PFSK-1 (cell line): ENCODE data around the gene TRAK1.

ENCODE experiments used
- POLR2AphosphoS5 ChIP-seq: IDR thresholded peaks from 2 replicates; pipeline ENCODE4 v1.6.1; 2012; ENCODE audit warnings: low read depth, mild to moderate bottlenecking, control low read depth, low read length, moderate library complexity
- SIN3A ChIP-seq: IDR thresholded peaks from 2 replicates; pipeline ENCODE4 v1.6.1; 2012; ENCODE audit warnings: mild to moderate bottlenecking, low read length, moderate library complexity, borderline replicate concordance; ENCODE audit not compliant: insufficient read depth
- TAF1 ChIP-seq: IDR thresholded peaks from 2 replicates; pipeline ENCODE4 v1.6.1; 2012; ENCODE audit warnings: low read length, control low read depth, borderline replicate concordance; ENCODE audit not compliant: insufficient read depth
- TF ChIP-seq, protein P1 (sequence below), 2 experiments: IDR thresholded peaks; 2 replicates each; pipeline versions ENCODE4 v1.6.1 to v1.8.0; 2011 to 2012; ENCODE audit warnings: low read depth in 2 of 2, low read length in 2 of 2, control low read depth in 1 of 2, inconsistent platforms in 1 of 2, mild to moderate bottlenecking in 1 of 2, moderate library complexity in 1 of 2; ENCODE audit not compliant: insufficient read depth in 1 of 2

DNA sequence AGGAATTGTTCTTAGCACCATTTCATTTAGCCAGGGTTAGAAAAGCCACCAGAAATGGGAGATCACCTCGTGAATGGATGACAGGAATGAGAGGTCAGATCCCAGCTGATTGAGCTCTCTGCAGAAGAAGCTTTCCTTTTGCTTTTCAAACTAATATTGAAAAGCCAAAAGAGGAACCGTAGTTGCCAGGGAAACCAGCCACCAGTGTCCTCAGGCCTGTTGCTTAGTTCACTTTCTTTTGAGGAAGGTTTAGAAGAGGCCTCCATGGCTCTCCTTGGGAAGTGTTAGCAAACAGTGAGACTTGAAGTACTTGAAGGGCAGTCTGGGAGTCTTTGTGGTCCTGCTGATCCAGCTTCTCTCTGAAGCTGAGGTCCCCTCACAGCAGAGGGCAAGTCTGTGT lies 182.2 kb downstream of the TRAK1 start:
- TF ChIP-seq POLR2AphosphoS5 (no peak), TAF1 (no peak), SIN3A (no peak)
- TF ChIP-seq, protein P1, sequence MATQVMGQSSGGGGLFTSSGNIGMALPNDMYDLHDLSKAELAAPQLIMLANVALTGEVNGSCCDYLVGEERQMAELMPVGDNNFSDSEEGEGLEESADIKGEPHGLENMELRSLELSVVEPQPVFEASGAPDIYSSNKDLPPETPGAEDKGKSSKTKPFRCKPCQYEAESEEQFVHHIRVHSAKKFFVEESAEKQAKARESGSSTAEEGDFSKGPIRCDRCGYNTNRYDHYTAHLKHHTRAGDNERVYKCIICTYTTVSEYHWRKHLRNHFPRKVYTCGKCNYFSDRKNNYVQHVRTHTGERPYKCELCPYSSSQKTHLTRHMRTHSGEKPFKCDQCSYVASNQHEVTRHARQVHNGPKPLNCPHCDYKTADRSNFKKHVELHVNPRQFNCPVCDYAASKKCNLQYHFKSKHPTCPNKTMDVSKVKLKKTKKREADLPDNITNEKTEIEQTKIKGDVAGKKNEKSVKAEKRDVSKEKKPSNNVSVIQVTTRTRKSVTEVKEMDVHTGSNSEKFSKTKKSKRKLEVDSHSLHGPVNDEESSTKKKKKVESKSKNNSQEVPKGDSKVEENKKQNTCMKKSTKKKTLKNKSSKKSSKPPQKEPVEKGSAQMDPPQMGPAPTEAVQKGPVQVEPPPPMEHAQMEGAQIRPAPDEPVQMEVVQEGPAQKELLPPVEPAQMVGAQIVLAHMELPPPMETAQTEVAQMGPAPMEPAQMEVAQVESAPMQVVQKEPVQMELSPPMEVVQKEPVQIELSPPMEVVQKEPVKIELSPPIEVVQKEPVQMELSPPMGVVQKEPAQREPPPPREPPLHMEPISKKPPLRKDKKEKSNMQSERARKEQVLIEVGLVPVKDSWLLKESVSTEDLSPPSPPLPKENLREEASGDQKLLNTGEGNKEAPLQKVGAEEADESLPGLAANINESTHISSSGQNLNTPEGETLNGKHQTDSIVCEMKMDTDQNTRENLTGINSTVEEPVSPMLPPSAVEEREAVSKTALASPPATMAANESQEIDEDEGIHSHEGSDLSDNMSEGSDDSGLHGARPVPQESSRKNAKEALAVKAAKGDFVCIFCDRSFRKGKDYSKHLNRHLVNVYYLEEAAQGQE (IDR thresholded peaks at IDR 0.05; ENCODE audit: insufficient read depth in 1 of 2, low read depth in 2 of 2, low read length in 2 of 2), result no peak
